Left colon (tissue), 2 donors: ENCODE measurements around the gene SHISA8. TPM values are rescaled to one million over a fixed set of nuclear protein-coding genes. Genes with fewer than 3 reads are reported as not detected.
A peak's percentile ranks its signal among the peaks of the same experiment; 100 is the strongest.

Experiments used
- ATAC-seq: fragments of 200-7000 bp; cut with Tn5 transposase; one replicate; pipeline ENCODE4 v1.9.1; 2020; ENCODE audit warnings: mild to moderate bottlenecking, moderate library complexity
- DNase-seq, 2 donors: peaks; one replicate each; pipeline ENCODE4 v3.0.0-alpha.2; 2020
- intact Hi-C, 2 donors: fragments of 100-400 bp; cut with DNase I in 1 of 2; cut with micrococcal nuclease in 1 of 2; formaldehyde crosslinking; loops; one replicate each; pipeline versions ENCODE4 v1.11.2 to v1.14.0; 2022; cut with DNase I, micrococcal nuclease
- total RNA-seq, 2 donors: library from RNA; stranded (reverse); fragmentation: NEBNext Ultra II Directional; extraction: Animal tissue kit (Norgen Biotek cat#: 25700); gene quantifications; one replicate each; pipeline ENCODE4 v1.2.1, GENCODE V29; 2021
- donor health status: DM: no; HTN: no; CAD: no.
- donor health status: DM: yes; HTN: yes; CAD: no.

SHISA8 gene
- total RNA-seq, 2 donors from 2014 or later: not detected

DNA sequence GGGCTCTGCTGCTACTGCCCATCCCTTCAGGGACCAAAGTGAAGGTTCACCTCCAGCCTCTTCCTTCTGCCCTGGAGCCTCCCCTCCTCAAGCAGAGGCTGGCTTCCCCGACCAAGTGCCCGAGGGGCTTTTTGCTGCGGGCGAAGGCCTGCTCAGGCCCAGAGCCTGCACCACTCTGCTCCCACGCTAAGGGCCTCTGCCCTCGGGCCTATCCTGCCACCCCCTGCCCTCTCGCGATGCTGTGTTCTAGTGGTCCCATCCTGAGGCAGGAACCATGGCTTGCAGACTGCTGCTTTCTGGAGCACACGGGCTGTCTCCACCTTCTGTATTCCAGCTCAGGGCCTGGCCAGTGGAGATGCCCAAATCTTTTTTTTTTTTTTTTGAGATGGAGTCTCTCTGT is 20.6 kb upstream of the SHISA8 start:
- intact Hi-C loops: no loop called here
- ATAC-seq (no peak), DNase-seq (no peak)

DNA sequence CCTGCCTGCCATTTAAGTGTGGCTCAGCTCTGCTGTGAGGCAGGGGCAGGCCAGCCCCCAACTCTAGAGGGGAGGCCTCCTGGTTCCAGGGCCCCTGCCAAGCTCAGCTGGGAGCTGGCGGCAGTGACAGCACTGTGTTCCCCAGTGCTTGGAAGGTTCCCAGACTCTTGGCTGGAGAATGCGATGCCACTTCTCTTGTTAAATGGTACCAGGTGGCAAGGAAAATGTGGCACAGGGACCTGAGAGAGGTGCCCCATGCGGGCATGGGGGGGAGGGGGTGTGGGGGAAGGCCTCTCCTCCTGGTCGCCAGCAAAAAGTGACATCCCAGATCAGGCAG is 20.1 kb upstream of the SHISA8 start:
- intact Hi-C loops: no loop called here
- ATAC-seq (no peak), DNase-seq (peak in 1 of 2 donors; percentile 4)

DNA sequence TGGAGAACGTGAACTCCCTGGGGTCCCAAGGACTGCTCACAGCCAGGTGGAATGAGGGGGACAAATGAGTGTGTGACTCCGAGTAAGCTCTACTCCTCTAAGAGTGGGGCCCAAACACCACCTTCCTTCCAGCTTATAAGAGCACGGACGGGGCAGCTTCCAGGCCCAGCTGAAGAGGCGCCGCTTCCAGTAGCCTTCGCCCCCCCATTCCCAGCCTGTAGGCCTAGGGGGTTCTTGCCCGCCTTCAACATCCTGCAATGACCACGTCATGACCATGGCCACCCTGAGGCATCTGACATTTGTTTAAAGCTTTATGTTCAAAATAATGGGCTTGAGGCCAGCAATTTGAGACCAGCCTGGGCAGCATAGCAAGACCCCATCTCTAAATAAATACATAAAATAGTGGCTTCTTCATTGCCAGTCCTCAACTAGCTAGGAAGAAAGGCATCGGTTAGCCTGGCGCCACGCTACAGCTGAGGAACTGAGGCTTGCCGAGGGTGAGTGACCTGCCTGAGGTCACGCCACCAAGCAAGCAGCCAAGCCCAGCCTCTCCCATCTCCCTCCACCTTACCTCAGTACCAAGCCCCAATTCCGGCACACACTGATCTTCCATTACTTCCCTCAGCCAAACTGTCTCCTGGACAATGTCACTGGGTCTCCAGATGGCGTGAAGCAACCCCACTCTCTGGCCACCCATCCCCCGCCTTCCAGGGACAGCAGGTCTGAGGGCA is 19.6 kb upstream of the SHISA8 start:
- ATAC-seq: no peak
- peak in 1 of 2 donors; percentile 4 for DNase-seq
- intact Hi-C loops: no loop called here

DNA sequence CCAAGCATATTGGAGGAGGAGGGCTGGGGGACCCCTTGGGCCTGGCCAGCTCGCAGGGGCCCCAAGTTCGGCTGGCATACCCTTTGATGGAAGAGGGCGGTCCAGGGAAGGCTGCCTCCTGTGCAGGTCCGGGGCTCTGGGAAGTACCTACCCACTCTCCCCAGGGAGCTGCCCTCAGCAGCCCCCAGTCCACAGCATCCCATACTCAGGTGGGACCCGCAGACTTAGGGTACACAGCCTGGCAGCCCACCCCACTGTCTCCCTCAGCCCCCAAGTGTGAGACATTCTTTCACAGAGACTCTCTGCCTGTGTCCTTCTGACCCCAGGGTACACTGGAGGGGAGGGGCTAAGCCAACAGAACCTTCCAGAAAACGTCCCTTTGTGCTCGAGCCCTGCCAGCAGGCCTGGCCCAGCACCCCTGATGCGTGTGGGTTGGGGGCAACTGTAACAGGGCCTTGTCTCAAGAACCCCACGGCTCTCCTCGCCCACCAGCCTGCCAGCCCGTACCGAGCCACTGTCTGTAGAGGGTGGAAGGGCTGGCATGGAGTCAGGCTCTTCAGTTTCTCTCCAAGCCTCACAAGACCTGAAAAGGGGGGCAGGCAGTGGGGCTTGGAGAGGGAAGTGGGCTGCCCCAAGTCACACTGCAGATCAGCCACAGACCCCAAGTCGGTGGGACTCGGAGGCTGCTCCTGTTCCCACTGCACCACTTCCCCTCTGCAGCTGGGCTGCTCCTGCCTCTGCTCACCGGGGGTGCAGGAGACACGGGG is 18.7 kb upstream of the SHISA8 start:
- ATAC-seq (no peak), DNase-seq (peak in 1 of 2 donors; percentile 6)
- intact Hi-C loops: no loop called here

DNA sequence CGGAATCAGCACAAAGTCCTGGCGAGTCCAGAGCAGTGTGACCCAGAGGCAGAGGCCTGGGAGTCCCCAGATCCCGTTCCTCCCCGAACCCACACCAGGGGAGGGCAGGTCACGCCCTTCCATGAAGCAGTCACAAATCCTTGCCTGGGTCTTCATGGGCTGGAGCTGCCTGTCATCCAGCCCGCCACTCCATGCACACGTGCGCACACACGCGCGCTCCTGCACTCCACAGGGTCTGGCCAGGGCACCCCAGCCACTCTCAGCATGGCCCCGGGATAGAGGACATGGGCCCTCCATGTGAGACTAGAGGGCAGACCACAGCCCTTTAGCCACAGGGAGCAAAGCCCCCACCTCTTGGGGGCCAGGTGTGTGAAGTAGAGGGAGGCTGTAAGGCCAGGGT is 17.5 kb upstream of the SHISA8 start:
- intact Hi-C loops: no loop called here
- DNase-seq (peak in 1 of 2 donors; percentile 2), ATAC-seq (no peak)

DNA sequence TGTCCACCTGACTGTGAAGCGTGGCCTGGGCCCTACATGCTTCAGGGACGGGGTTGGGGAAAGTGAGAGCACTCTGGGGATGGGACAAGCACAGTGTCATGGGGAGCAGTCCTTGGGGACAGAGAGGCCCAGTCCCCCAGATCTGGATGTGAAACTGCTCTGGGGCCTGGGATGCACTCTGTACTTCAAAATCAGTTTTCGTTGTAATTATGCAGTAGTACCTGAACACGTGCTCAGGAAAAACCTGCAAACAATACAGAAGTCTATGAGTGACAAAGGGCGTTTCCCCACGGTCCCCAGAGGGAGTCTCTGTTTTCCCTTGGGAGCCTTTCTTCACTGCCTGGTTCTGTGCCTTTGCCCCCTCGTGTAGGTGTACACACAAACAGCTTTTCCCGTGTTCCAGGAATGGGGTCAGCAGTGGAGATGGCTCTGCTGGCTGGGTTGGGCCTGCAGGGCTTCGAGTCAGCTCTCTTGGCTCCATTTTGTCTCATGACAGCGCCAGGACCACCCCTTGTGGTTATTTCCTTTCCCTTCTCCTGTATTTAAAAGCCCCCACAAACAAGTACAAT is 16.9 kb upstream of the SHISA8 start:
- DNase-seq (peak in 1 of 2 donors; percentile 6), ATAC-seq (no peak)
- intact Hi-C loops: no loop called here

DNA sequence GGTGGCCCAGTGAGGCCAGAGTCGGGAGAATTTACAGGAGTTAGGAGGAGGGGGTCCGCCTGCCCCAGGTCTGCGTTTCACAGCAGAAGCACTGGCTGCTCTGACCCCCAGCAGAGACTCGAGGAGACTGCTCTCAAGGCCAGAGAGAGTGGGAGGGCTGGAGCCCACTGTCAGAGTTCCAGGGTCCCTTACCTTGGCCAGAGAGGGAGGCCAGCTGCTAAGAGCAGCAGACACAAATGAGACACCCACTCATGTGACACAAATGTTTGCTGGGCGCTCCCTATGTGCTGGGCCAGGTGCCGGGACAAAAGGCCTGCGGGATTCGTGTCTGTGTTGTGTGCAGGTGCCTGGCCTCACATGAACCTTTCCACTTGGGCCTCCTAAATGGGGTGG is 14.5 kb upstream of the SHISA8 start:
- intact Hi-C loops: no loop called here
- ATAC-seq (no peak), DNase-seq (no peak)

DNA sequence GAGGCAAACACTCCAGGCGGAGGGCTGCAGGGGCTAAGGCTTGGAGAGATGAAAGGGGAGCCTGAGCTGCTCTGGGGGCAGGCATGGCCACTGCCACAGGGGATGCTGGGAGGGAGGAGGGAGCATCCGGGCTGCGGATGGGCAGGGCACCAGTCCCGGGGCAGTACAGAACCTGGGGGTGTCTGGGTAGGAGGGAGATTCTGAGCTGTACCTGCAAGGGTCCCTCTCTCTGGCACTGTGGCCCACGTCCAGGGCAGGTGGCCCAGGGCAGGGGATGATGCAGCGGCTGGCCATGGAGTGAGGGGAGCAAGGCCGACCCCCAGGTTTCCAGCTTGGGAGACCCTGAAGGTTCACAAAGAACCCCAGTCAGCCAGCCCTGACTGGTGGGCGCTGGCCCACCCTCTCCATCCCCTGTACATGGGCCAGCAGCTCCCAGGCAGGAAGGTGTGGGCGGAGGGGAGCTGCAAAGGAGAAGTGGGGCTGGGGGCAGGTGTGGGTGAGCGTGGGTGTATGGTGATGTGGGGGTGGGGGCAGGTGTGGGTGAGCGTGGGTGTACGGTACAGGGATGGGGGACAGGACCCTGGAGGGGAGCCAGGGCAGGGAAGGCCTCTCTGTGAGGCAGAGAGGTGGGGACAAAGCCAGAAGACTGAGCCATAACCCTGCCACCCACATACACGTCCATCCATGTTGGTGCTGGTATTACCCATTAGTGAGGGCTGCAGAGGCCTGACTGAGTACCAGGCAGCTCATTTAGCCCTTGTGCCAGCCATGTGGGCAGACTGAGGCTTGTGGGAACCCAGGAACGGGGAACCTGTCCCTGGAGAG is 13.9 kb upstream of the SHISA8 start:
- intact Hi-C loops: no loop called here
- ATAC-seq (no peak), DNase-seq (no peak)

DNA sequence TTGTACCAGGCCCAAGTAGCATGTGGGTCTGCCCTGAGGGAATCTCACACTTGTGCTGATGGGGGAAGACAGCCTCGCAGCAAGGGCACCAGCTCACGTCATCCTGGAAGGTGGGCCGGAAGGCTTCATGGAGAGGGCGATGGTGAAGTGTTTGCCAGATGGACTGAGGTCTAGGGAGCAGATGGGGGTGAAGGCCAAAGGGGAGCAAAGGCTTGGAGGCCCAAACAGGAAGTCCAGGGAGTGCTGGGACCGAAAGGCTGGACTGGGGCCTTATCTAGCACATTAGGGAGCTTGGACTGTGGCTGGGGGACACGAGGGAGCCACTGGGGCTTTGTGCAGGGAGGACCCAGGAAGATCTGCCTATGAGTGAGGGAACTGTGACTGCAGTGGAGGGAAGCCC is 12.9 kb upstream of the SHISA8 start:
- DNase-seq: no peak
- ATAC-seq: no peak
- intact Hi-C loops: no loop called here

DNA sequence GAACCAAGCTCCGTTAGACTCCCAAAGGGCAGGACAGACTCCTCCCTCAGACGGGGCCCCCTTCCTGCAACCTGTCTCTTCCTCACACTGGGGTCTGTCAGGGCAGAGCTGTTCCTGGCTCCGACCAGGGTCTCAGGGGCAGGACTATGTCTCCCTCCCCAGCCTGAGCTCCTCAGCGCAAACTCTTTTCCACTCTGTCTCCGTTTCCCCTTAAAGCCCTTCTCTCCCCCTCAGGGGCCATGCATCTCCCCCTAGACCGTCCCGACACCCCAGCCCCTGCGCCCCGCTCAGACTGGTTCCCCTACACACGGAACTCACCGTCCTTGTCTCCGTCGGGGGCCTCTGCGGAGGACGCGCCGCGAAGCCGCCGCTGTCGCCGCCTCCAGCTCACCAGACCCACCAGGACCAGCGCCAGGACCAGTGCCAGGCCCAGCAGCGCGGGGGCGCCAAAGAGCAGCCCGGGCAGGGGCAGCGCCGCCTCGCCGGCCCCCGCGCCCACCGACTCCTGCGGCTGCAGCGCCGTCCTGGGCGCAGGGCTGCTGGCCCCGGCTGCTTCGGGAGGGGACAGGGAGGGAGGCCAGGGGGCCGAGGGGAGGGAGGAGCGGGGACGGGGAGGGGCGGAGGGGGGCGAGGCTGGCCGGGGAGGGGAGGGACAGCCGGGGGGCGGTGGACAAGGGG is 11.0 kb upstream of the SHISA8 start:
- peak; percentile 61 to 83 for DNase-seq
- ATAC-seq: peak; percentile 88

DNA sequence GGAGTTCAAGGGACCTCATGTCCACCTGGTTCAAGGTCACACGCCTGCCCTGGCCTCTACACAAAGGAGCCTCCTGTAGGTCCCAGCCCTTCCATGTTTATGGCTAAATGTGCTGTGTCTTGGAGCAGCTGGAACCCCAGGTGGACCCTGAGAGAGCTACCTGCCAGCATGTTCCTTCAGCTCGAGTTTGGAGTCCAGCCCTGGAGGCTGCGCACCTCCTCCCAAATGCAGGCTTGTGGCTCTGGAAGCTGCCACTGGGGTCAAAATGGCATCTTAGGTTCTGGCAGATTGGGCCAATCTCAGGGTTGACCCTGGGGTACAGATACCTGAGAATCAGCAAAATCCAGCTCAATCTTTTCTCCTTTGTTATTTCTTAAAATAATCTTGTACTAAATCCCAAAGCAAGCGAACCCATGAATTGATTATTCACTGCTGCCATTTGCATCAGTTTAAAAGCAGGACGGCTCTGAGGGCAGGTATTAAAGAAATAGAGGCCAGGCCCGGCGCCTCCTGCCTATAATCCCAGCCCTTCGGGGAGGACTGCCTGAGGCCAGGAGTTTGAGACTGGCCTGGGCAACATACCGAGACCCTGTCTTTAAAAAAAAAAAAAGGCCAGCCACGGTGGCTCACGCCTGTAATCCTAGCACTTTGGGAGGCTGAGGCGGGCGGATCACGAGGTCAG is 8.9 kb upstream of the SHISA8 start:
- intact Hi-C loops: no loop called here

More for the DNA sequence above, 11.0 kb upstream of the SHISA8 start:
- intact Hi-C loops: no loop called here

DNA sequence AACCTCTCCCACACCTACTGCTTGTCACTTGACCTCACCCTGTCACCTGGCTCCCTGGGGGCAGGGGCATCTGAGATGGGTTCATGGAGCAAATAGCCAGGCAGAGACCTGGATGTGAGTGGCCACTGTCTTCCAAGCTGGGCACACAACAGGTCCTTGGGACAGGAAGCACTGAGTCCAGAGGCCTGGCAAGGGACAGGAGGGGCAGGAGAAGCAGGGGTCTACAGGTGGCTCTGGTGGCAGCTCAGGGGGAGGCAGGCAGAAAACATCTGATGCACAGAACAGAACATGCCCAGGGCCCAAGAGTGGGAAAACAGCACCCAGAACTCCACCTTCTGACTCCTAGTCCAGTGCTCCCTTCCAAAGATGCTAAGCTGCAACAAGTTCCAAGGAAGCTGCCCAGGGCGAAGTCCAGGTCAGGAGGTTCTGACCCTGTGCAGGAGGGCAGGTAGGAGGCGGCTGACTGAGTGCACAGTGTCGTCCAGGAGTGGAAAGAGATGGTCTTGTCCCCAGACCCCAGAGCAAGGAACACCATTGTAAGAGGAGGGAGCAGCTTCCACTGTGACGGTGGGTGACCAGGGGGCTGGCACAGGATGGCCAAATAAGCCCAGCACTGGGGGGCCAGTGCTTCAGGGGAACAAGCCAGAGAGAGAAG is 8.2 kb upstream of the SHISA8 start:
- DNase-seq: no peak
- no peak for ATAC-seq
- intact Hi-C loops: no loop called here

More for the DNA sequence above, 8.9 kb upstream of the SHISA8 start:
- ATAC-seq (no peak), DNase-seq (no peak)

DNA sequence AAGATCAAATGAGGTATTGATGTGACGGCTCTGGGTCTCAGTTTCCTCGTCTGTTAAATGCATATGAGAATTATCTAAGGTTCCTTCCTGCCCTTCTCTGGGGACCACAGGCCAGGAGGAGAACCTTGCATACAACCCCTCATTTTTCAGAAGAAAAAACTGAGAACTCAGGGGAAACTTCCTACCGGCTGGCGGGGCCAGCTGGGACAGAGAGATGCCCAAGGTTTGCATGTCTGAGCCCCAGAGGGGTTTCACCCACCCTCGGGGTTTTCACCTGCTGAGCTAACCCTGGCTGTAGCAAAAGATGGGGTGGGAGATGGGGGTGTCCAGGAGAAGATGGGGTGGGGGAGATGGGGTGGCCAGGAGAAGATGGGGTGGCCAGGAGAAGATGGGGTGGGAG is 7.5 kb upstream of the SHISA8 start:
- intact Hi-C loops: no loop called here
- DNase-seq (no peak), ATAC-seq (no peak)

DNA sequence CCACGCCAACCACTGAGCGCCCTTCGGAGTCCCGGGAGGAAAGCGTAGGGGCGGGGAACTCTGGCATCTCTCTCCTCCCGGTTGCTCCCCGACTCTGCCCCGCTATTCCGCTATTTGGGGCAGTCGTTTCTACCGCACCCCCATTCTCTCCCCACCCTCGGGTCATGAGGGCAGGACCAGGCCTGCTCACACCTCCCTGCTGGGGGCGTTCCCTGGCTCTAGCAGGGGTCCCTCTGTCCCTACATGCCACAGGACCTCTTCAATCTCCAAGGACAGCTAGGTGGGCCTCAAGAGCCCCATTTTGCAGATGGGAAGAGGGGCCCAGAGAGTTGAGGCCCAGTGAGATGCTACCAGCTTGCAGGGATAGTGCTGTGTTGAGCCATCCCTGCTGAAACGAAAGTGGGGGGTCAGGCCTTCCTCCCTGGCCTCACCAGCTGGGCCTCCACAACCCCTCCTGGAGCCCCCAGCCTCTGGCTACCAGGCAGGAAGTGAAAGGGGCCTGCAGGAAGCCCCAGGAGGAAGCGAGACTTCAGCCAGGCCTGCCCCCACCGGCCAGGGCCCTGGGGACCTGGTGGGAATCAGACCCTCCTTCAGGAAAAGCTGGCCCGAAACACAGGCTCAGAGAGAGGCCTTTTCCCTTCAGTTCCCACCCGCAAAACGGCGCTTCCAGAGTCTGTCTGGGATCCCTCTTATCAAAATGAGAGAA is 5.5 kb upstream of the SHISA8 start:
- ATAC-seq (no peak), DNase-seq (no peak)
- intact Hi-C loops: no loop called here

DNA sequence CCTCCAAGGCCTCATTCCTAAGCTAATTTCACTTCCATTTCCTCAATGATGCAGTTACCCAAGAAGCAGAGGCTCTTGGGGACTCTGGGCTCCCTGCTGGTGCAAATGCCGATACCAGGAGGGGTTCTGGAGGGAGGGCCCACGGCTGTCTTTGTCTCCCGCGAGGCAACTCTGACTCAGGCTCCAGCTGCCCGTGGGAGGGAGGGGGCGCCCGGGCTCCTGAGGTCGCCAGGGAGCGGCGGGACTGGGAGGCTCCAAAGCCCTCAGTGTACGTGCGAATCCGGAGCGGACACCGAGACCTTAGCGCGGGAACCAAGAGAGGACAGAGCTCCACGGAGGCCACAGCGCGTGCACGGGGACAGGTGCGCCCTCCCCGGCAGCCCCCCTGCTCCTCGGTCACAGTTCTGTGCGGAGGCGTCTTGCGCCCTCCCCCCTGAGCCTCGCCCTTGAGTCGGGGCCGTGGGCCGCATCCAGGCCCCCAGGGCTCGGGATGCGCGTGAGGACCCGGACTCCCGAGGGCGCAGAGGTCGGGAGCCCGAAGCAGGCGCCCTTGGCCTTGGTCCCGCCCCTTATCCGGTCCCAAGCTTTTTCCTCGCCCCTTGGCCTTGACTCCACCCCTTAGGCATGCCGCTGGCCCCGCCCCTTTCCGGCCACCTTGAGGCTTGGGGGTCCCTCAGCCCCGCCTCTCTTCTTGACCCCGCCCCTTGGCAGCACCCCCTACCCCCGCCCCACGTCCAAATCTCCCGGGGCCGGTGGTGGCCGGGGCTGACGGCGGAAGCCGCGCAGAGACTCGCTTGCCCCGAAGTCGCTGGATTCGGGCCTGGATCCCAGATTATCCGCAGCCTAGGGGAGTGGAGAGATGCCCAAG is 4.7 kb upstream of the SHISA8 start:
- intact Hi-C loops: no loop called here
- ATAC-seq (peak; percentile 78), DNase-seq (peak; percentile 79 to 86)
